Right lobe of liver (tissue), 4 donors: ENCODE results near the gene SMCO3.

Experiments
- CTCF ChIP-seq, 4 donors: fragments of 200-600 bp in 3 of 4; fragments of 450-650 bp in 1 of 4; IDR thresholded peaks; one replicate each; pipeline versions ENCODE4 v1.5.1 to v1.8.0; 2016 to 2022; ENCODE audit warnings: antibody characterized with exemption in 4 of 4, mild to moderate bottlenecking in 2 of 4
- POLR2A ChIP-seq: fragments of 450-650 bp; IDR thresholded peaks from one replicate; pipeline ENCODE4 v1.6.1; 2017; ENCODE audit warnings: antibody characterized with exemption, mild to moderate bottlenecking
- donor health status: DM: no; HTN: no; CAD: no.
- donor health status: DM: no; HTN: no; CAD: no.
- donor health status: DM: no; HTN: yes; CAD: no.

DNA sequence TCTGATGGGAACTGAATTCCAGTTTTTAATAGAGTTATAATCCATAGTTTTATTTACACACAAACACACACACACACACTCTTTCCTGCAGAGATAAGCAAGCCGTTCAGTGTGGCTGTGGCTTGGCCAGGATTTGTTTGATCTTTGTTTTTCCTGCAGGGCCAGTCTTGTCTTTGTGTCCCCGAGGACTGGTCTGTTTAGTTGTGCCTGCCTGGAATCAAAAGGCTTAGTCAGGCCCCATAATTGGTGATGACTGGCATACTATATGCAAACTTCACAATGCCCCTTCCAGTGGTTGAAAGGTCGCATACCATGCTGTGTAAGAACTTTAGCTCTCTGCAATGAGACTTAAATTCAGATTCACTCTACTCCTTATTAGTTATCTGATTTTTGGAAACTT, 36.7 kb downstream of the SMCO3 start:
- TF ChIP-seq CTCF (IDR thresholded peaks at IDR 0.05), result no peak
- no peak for TF ChIP-seq POLR2A
